Sigmoid colon (tissue), 4 donors: Measurements from ENCODE around the gene PGA4.
"Not testable (repeated sequence)": the region's sequence is repeated elsewhere in the genome, so short reads cannot be mapped to it uniquely, and the experiment has no call there.

Experiments used
- EP300 ChIP-seq, 4 donors: sonication (generic); formaldehyde crosslinking; IDR thresholded peaks; one replicate each; pipeline ENCODE4 v1.6.1; 2017; ENCODE audit warnings: antibody characterized with exemption in 4 of 4
- POLR2A ChIP-seq, 2 donors: fragments of 450-650 bp; IDR thresholded peaks; one replicate each; pipeline ENCODE4 v1.6.1; 2016; ENCODE audit warnings: antibody characterized with exemption in 2 of 2, mild to moderate bottlenecking in 2 of 2, moderate library complexity in 2 of 2
- TF ChIP-seq, protein P1 (sequence below), 4 experiments: fragments of 450-650 bp in 3 of 4; fragments of 200-600 bp in 1 of 4; IDR thresholded peaks; one replicate each; pipeline ENCODE4 v1.5.1; 2016 to 2019; ENCODE audit warnings: antibody characterized with exemption in 4 of 4, mild to moderate bottlenecking in 3 of 4, moderate library complexity in 2 of 4

DNA sequence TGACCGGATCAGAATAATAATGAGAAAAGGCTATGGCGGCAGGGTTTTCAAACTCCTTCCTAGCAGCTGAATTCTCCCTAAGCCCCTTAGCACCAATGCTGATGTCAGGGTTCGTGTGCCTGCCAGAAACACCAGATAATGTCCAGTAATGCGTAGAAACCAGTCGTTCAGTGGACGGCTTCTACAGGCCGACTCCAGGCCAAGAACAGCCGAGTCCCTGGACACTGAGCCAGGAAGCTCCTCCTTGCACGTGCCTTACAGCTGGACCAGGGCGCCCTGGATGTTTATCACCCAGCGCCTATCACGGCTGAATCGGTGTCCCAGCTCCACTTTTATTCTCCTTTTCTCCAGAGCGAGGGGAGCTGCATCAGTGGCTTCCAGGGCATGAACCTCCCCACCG, 9.9 kb upstream of the PGA4 start:
- TF ChIP-seq, protein P1, sequence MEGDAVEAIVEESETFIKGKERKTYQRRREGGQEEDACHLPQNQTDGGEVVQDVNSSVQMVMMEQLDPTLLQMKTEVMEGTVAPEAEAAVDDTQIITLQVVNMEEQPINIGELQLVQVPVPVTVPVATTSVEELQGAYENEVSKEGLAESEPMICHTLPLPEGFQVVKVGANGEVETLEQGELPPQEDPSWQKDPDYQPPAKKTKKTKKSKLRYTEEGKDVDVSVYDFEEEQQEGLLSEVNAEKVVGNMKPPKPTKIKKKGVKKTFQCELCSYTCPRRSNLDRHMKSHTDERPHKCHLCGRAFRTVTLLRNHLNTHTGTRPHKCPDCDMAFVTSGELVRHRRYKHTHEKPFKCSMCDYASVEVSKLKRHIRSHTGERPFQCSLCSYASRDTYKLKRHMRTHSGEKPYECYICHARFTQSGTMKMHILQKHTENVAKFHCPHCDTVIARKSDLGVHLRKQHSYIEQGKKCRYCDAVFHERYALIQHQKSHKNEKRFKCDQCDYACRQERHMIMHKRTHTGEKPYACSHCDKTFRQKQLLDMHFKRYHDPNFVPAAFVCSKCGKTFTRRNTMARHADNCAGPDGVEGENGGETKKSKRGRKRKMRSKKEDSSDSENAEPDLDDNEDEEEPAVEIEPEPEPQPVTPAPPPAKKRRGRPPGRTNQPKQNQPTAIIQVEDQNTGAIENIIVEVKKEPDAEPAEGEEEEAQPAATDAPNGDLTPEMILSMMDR (IDR thresholded peaks at IDR 0.05): not testable (repeated sequence)
- TF ChIP-seq POLR2A, EP300 (IDR thresholded peaks at IDR 0.05): not testable (repeated sequence)
